Uterus (tissue), 4 donors: ENCODE data around the gene DNASE2B. TPM values are rescaled to one million over a fixed set of nuclear protein-coding genes. Genes with fewer than 3 reads are reported as not detected.

Experiments
- DNase-seq, 2 donors: peaks; one replicate each; pipeline ENCODE4 v3.0.0-alpha.2; 2019 to 2020
- H3K27ac ChIP-seq, 2 donors: fragments of 200-600 bp; sonication (generic); 1 replicate in 1 of 2; 2 replicates in 1 of 2; pipeline ENCODE4 v1.5.1; 2016 to 2018
- H3K27me3 ChIP-seq, 2 donors: fragments of 200-600 bp; sonication (generic); one replicate each; pipeline ENCODE4 v1.5.1; 2018 to 2019; ENCODE audit warnings: control low read depth in 1 of 2
- H3K36me3 ChIP-seq, 2 donors: fragments of 200-600 bp; sonication (generic); one replicate each; pipeline ENCODE4 v1.5.1; 2019; ENCODE audit warnings: control low read depth in 1 of 2
- H3K4me1 ChIP-seq, 2 donors: fragments of 200-600 bp; sonication (generic); one replicate each; pipeline ENCODE4 v1.5.1; 2018 to 2019; ENCODE audit warnings: control low read depth in 1 of 2
- H3K4me3 ChIP-seq, 2 donors: fragments of 200-600 bp; sonication (generic); 1 replicate in 1 of 2; 2 replicates in 1 of 2; pipeline ENCODE4 v1.5.1; 2018 to 2019; ENCODE audit warnings: mild to moderate bottlenecking in 1 of 2
- H3K9me3 ChIP-seq, 2 donors: fragments of 200-600 bp; sonication (generic); one replicate each; pipeline ENCODE4 v1.5.1; 2019; ENCODE audit warnings: control low read depth in 1 of 2
- POLR2A ChIP-seq, 2 donors: fragments of 450-650 bp; IDR thresholded peaks; one replicate each; pipeline ENCODE4 v1.6.1; 2016; ENCODE audit warnings: antibody characterized with exemption in 2 of 2, mild to moderate bottlenecking in 1 of 2, moderate library complexity in 1 of 2
- intact Hi-C: fragments of 100-400 bp; cut with DNase I; formaldehyde crosslinking; loops from one replicate; pipeline ENCODE4 v1.15.1; 2023; ENCODE audit warnings: low total_unique reads
- total RNA-seq, 4 donors: library from RNA; depleted of rRNA in 3 of 4; stranded (reverse); fragments of >200 nt in 3 of 4; gene quantifications; one replicate each; pipeline versions ENCODE4 v1.1.0 to v1.2.4, GENCODE V29; 2014 to 2023
- TF ChIP-seq, protein P1 (sequence below), 4 experiments: fragments of 200-600 bp in 2 of 4; fragments of 450-650 bp in 2 of 4; sonication (generic) in 2 of 4; IDR thresholded peaks; one replicate each; pipeline ENCODE4 v1.5.1; 2016 to 2019; ENCODE audit warnings: antibody characterized with exemption in 4 of 4, mild to moderate bottlenecking in 2 of 4, moderate library complexity in 1 of 4
- donor health status: DM: yes; HTN: yes; CAD: no.

Gene DNASE2B
- total RNA-seq, 4 donors from 2014 or later: not detected

DNA sequence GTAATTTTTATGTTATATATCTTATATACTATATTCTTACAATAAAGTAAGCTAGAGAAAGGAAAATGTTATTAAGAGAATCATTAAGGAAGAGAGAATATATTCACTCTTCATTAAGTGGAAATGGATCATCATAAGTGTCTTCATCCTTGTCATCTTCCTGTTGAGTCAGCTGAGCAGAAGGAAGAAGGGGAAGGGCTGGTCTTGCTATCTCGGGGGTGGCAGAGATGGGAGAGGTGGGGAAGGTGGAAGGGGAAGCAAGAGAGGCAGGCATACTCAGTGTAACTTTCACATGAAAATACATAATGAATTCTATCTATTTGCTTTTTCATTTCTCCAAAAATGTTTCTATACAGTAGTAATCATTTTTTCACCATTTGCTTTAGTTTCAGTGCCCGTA is 5.1 kb downstream of the DNASE2B start:
- intact Hi-C loops: no loop called here
- H3K4me3 ChIP-seq: no peak overlapping the region
- TF ChIP-seq, protein P1, sequence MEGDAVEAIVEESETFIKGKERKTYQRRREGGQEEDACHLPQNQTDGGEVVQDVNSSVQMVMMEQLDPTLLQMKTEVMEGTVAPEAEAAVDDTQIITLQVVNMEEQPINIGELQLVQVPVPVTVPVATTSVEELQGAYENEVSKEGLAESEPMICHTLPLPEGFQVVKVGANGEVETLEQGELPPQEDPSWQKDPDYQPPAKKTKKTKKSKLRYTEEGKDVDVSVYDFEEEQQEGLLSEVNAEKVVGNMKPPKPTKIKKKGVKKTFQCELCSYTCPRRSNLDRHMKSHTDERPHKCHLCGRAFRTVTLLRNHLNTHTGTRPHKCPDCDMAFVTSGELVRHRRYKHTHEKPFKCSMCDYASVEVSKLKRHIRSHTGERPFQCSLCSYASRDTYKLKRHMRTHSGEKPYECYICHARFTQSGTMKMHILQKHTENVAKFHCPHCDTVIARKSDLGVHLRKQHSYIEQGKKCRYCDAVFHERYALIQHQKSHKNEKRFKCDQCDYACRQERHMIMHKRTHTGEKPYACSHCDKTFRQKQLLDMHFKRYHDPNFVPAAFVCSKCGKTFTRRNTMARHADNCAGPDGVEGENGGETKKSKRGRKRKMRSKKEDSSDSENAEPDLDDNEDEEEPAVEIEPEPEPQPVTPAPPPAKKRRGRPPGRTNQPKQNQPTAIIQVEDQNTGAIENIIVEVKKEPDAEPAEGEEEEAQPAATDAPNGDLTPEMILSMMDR (IDR thresholded peaks at IDR 0.05): no peak
- no peak for TF ChIP-seq POLR2A (IDR thresholded peaks at IDR 0.05)
- H3K9me3 ChIP-seq: no peaks in the 10 kb centered on the region
- H3K4me1 ChIP-seq: no peaks in the 10 kb centered on the region
- no peak overlapping the region for H3K27ac ChIP-seq
- no peak for DNase-seq
- H3K27me3 ChIP-seq: no peaks in the 10 kb centered on the region
- H3K36me3 ChIP-seq: no peaks in the 10 kb centered on the region

DNA sequence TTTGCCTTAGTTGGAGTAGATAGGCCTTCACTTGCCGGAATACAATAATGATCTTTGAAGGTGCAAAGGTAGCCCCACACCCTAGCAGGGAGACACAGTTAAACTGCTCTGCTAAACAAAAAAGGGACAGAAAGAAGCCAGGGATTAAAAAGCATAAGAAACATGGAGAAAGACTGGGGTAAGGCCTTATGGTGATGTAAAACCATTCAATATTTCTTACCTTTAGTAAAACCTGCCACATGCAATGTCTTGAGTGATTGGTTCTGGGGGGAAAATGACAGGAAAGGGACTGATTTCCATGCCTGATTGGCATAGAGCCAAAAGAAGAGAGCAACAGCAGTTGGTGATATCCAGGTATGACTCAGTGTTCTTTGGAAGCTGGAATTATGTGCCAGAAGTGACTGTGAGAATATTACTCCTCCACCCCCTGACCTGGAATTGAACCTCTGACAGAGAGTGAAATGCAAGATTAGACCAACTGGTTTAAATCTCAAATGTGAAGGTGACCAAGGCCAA is 8.1 kb downstream of the DNASE2B start:
- H3K36me3 ChIP-seq: no peaks in the 10 kb centered on the region
- H3K27ac ChIP-seq: no peak overlapping the region
- H3K9me3 ChIP-seq: no peaks in the 10 kb centered on the region
- intact Hi-C loops: no loop called here
- H3K4me1 ChIP-seq: no peaks in the 10 kb centered on the region
- H3K4me3 ChIP-seq: no peak overlapping the region
- TF ChIP-seq, protein P1 (IDR thresholded peaks at IDR 0.05): no peak
- TF ChIP-seq POLR2A (IDR thresholded peaks at IDR 0.05): no peak
- DNase-seq: no peak
- H3K27me3 ChIP-seq: no peaks in the 10 kb centered on the region

DNA sequence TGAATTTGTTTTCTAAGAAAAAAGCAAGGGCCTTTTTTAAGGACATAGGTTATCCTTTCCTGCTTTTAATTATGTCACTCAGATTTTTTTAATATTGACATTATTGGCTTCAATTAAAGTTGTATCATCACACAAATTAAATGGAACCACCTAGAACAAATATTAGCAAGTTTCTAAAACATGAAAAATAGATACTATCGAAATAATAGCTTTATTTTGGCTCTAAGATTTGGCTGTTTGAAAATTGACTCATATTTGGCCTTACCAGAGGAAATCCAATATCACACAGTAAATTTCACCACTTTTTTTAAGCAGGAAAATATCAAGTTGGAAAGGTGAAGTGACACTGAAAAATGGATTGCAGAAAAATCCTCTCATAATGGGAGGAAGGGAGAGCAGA is 9.2 kb downstream of the DNASE2B start:
- no peak overlapping the region for H3K4me3 ChIP-seq
- H3K27ac ChIP-seq: no peak overlapping the region

DNA sequence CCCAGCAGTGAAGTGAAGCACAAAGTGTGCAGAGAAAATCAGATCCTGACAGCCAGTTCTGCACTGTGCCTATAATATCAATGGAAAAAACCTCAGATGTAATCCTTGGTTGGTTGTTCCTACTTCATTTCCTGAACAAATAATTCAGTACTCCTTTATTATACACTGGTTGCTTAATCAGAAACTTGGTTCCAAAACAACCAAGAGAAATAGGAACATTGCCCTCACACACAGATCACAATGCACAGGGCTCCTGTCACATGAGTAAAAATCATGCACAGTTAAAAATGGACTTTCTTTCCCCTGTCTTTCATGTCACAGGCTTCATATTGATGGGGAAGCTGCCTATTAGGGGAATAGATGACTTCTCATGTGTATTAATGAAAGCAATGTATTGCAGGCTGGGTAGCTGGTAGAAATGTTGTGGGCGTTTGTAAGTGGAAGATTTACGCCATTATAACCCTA is 9.7 kb downstream of the DNASE2B start:
- no peak for DNase-seq
- no peaks in the 10 kb centered on the region for H3K4me1 ChIP-seq
- no peak overlapping the region for H3K4me3 ChIP-seq
- no peak overlapping the region for H3K27ac ChIP-seq
- H3K36me3 ChIP-seq: no peaks in the 10 kb centered on the region
- H3K27me3 ChIP-seq: no peaks in the 10 kb centered on the region
- intact Hi-C loops: no loop called here
- TF ChIP-seq, protein P1 (IDR thresholded peaks at IDR 0.05): no peak
- no peak for TF ChIP-seq POLR2A (IDR thresholded peaks at IDR 0.05)
- H3K9me3 ChIP-seq: no peaks in the 10 kb centered on the region

More for the DNA sequence above, 9.2 kb downstream of the DNASE2B start:
- TF ChIP-seq, protein P1 (IDR thresholded peaks at IDR 0.05): no peak
- no peak for TF ChIP-seq POLR2A (IDR thresholded peaks at IDR 0.05)
- H3K4me1 ChIP-seq: no peaks in the 10 kb centered on the region
- DNase-seq: no peak
- H3K36me3 ChIP-seq: no peaks in the 10 kb centered on the region
- intact Hi-C loops: no loop called here
- no peaks in the 10 kb centered on the region for H3K9me3 ChIP-seq
- no peaks in the 10 kb centered on the region for H3K27me3 ChIP-seq

DNA sequence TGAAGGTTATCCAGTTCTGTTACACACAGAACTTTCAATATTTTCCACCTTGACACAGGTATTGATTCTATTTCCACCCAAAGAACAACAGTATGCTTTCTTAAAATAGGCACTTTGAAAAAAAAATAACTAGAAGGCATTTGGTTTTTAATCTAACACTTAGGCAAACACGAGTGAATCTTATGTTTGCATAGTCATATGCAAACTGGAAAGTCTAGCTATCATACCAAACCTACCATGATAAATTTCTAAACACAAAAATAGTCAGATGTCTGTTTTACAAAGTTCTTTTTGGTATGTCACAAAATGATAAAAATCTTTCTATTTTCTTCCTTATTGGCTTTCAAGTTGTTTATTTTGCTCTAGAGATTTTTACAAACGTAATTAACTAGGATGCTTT is 11.6 kb downstream of the DNASE2B start:
- no peak for TF ChIP-seq POLR2A (IDR thresholded peaks at IDR 0.05)
- TF ChIP-seq, protein P1 (IDR thresholded peaks at IDR 0.05): no peak
- Histone ChIP-seq H3K27ac (no peak overlapping the region), H3K9me3 (no peaks in the 10 kb centered on the region), H3K27me3 (no peaks in the 10 kb centered on the region), H3K4me3 (no peak overlapping the region), H3K36me3 (no peaks in the 10 kb centered on the region), H3K4me1 (no peaks in the 10 kb centered on the region)
- intact Hi-C loops: no loop called here
- DNase-seq: no peak
